ENCODE measurements around the gene DKC1.
"Not testable (repeated sequence)": the region's sequence is repeated elsewhere in the genome, so short reads cannot be mapped to it uniquely, and the experiment has no call there.

Gene DKC1

GRCh38 chrX:154795016-154795415, 32.4 kb downstream of the DKC1 start:
- DNase-seq = no peak

- DNase-seq = no peak
Observed at GRCh38 chrX:154797006-154797405, 34.3 kb downstream of the DKC1 start.

GRCh38 chrX:154799556-154800348, 37.1 kb downstream of the DKC1 start:
- DNase-seq = no peak

GRCh38 chrX:154800478-154801210, 38.0 kb downstream of the DKC1 start:
- DNase-seq = no peak

- no peak for DNase-seq
Observed at GRCh38 chrX:154802947-154803346, 40.3 kb downstream of the DKC1 start.

GRCh38 chrX:154804261-154804956, 41.7 kb downstream of the DKC1 start:
- no peak for DNase-seq

GRCh38 chrX:154804957-154805695, 42.5 kb downstream of the DKC1 start, which contains the start of gene MPP1:
Gene MPP1 (minus strand): TSS chrX:154805485. CDS start chrX:154805373, 112 bp downstream.
- DNase-seq = peak; percentile 80

GRCh38 chrX:154805696-154806091, 43.0 kb downstream of the DKC1 start:
- no peak for DNase-seq

GRCh38 chrX:154806837-154807501, 44.3 kb downstream of the DKC1 start:
- no peak for DNase-seq

GRCh38 chrX:154809939-154810665, 47.4 kb downstream of the DKC1 start:
- DNase-seq = no peak

GRCh38 chrX:154812341-154813101, 49.9 kb downstream of the DKC1 start:
- no peak for DNase-seq

- no peak for DNase-seq
Observed at GRCh38 chrX:154813801-154814200, 51.1 kb downstream of the DKC1 start.

- DNase-seq = no peak
Observed at GRCh38 chrX:154815274-154815818, 52.7 kb downstream of the DKC1 start.

GRCh38 chrX:154816326-154816898, 53.7 kb downstream of the DKC1 start:
- not testable (repeated sequence) for DNase-seq

GRCh38 chrX:154817048-154817618, 54.5 kb downstream of the DKC1 start:
- not testable (repeated sequence) for DNase-seq

- no peak for DNase-seq
Observed at GRCh38 chrX:154818916-154819770, 56.5 kb downstream of the DKC1 start.

GRCh38 chrX:154819771-154820341, 57.2 kb downstream of the DKC1 start:
- no peak for DNase-seq

GRCh38 chrX:154821523-154821922, 58.9 kb downstream of the DKC1 start:
- no peak for DNase-seq
